Aorta (tissue), 5 donors: ENCODE results near the gene OSBPL3. TPM values are rescaled to one million over a fixed set of nuclear protein-coding genes. Genes with fewer than 3 reads are reported as not detected.

Source experiments
- ATAC-seq: fragments of 200-7000 bp; cut with Tn5 transposase; one replicate; pipeline ENCODE4 v1.9.1; 2022; ENCODE audit warnings: moderate library complexity; ENCODE audit not compliant: low FRiP score
- DNase-seq, 2 donors: peaks; one replicate each; pipeline ENCODE4 v3.0.0-alpha.2; 2020
- H3K27ac ChIP-seq, 2 donors: one replicate each; pipeline ENCODE4 v1.5.1; 2013; ENCODE audit warnings: low read length in 2 of 2, mild to moderate bottlenecking in 2 of 2, moderate library complexity in 2 of 2, control low read depth in 1 of 2, inconsistent platforms in 1 of 2, low read depth in 1 of 2
- H3K27me3 ChIP-seq, 2 donors: one replicate each; pipeline ENCODE4 v1.6.1; 2013; ENCODE audit warnings: control low read depth in 1 of 2, low read length in 1 of 2, mild to moderate bottlenecking in 1 of 2, moderate library complexity in 1 of 2; ENCODE audit not compliant: insufficient read depth in 2 of 2, control insufficient read depth in 1 of 2
- H3K36me3 ChIP-seq, 2 donors: one replicate each; pipeline ENCODE4 v1.6.1; 2013; ENCODE audit warnings: control low read depth in 1 of 2, low read length in 1 of 2, mild to moderate bottlenecking in 1 of 2; ENCODE audit not compliant: insufficient read depth in 2 of 2, control insufficient read depth in 1 of 2
- H3K4me1 ChIP-seq, 2 donors: one replicate each; pipeline ENCODE4 v1.6.1; 2013; ENCODE audit warnings: low read length in 2 of 2, control low read depth in 1 of 2, mild to moderate bottlenecking in 1 of 2, moderate library complexity in 1 of 2; ENCODE audit not compliant: insufficient read depth in 2 of 2, control insufficient read depth in 1 of 2
- H3K4me3 ChIP-seq, 2 donors: one replicate each; pipeline ENCODE4 v1.5.1; 2013; ENCODE audit warnings: low read length in 2 of 2, control low read depth in 1 of 2, mild to moderate bottlenecking in 1 of 2
- H3K9me3 ChIP-seq: one replicate; pipeline ENCODE4 v1.6.1; 2013; ENCODE audit warnings: mild to moderate bottlenecking, low read length; ENCODE audit not compliant: control insufficient read depth
- WGBS, 2 donors: extraction: QIAGEN DNeasy Blood & Tissue Kit; methylation state at CpG; one replicate each; pipeline ENCODE4 v1.1.7; 2013; 5-methylcytosine and 5-hydroxymethylcytosine counted together
- intact Hi-C, 2 donors: fragments of 100-400 bp; cut with DNase I; formaldehyde crosslinking; loops; one replicate each; pipeline versions ENCODE4 v1.14.2 to v1.15.0; 2022
- polyA plus RNA-seq, 2 donors: library from polyadenylated mRNA; stranded (reverse); fragments of 200-250 nt; gene quantifications; one replicate each; pipeline ENCODE4 v1.2.3, GENCODE V29; 2013
- total RNA-seq, 2 donors: library from RNA; stranded (reverse); fragmentation: NEBNext Ultra II Directional; extraction: Animal tissue kit (Norgen Biotek cat#: 25700); gene quantifications; one replicate each; pipeline ENCODE4 v1.2.1, GENCODE V29; 2021
- donor health status: healthy with polysubstance abuse.
- donor health status: Bipolar disorder and iron deficiency.
- donor health status: DM: no; HTN: no; CAD: no.
- donor health status: DM: no; HTN: no; CAD: no.
- donor health status: DM: yes; HTN: yes; CAD: no.

OSBPL3 gene
- total and polyA plus RNA-seq, 4 donors = 0.41 to 15.6 (median 5.6) TPM

DNA sequence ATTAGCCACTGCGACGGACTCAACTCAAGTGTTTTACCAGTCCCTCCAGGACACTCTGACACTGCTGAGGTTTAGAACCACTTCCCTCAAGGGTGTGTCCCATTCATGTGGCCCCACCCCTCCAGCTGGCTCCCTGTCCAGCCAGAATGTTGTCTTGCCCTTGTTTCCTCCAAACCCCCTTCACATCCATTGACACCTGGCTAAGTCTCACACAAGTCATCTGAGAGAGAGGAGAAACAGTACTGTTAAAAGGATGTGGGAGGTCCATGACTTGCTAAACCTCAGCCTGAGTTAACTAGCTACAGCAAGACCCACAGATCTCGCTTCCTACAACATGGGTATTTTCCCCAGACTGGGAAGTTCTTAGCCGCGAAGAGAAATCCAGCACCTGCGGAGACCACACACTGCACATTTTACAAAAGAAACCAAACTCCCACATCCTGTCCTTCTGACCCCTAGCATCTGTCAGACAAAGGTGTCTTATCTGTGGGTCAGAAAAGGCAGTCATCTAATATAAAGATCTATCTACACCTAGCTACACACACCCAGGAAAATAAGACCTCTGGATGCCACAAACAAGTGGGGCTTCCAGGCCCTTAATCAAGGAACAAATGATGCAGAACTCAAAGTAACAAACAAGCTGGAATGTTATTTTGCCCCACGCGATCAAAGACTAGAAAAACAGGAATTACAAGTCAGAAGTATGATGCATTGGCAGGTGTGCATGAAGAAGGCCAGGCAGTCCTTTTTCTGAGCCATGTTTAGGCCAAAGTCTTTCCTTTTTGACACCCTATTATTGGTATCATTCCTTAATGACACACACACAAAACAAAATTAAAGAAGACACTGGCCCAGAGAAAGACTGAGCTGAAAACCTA, 13.9 kb downstream of the OSBPL3 start:
- DNase-seq = peak in 1 of 2 donors; percentile 47
- intact Hi-C loops = no loop called here
- ATAC-seq = no peak
- no peaks in the 10 kb centered on the region for H3K4me1 ChIP-seq
- no peaks in the 10 kb centered on the region for H3K36me3 ChIP-seq
- no peaks in the 10 kb centered on the region for H3K27me3 ChIP-seq
- no peaks in the 10 kb centered on the region for H3K9me3 ChIP-seq
- H3K4me3 ChIP-seq = no peak overlapping the region
- H3K27ac ChIP-seq = no peak overlapping the region
- 73 to 74% methylated on average over 8 of the region's 8 CpGs for WGBS, 2 donors

- Histone ChIP-seq H3K4me1 (no peaks in the 10 kb centered on the region), H3K27ac (no peak overlapping the region), H3K4me3 (no peak overlapping the region), H3K27me3 (no peaks in the 10 kb centered on the region), H3K36me3 (no peaks in the 10 kb centered on the region), H3K9me3 (no peaks in the 10 kb centered on the region)
- DNase-seq (no peak), ATAC-seq (no peak)
- intact Hi-C loops = no loop called here
- 74 to 79% methylated on average over 2 of the region's 2 CpGs for WGBS, 2 donors
Observed at GRCh38 chr7:24964191-24964590, 15.8 kb downstream of the OSBPL3 start.

DNA sequence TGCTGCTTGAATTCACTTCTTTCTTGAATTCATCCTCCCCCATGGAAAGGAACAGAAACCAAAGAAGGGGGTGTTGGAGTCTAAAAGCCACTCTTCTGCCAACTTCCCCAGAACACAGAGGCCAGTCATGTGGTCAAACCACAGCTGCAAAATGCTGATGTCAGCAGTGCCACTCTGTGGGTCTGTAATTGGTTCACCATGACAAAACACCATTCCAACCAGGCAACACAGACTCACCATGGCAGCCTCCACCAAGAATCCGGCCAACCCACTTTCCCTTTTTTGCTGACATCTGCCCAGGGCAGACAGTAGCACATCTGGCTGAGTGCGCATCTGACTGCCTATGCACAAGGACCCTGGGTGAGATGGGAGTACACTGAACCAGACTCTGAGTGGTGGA, 16.8 kb downstream of the OSBPL3 start:
- Histone ChIP-seq H3K27me3 (no peaks in the 10 kb centered on the region), H3K9me3 (no peaks in the 10 kb centered on the region), H3K27ac (no peak overlapping the region), H3K36me3 (no peaks in the 10 kb centered on the region), H3K4me1 (no peaks in the 10 kb centered on the region), H3K4me3 (no peak overlapping the region)
- intact Hi-C loops = no loop called here
- WGBS, 2 donors = 90 to 94% methylated on average over 2 of the region's 2 CpGs
- peak in 1 of 2 donors; percentile 86 for DNase-seq
- peak; percentile 52 for ATAC-seq

DNA sequence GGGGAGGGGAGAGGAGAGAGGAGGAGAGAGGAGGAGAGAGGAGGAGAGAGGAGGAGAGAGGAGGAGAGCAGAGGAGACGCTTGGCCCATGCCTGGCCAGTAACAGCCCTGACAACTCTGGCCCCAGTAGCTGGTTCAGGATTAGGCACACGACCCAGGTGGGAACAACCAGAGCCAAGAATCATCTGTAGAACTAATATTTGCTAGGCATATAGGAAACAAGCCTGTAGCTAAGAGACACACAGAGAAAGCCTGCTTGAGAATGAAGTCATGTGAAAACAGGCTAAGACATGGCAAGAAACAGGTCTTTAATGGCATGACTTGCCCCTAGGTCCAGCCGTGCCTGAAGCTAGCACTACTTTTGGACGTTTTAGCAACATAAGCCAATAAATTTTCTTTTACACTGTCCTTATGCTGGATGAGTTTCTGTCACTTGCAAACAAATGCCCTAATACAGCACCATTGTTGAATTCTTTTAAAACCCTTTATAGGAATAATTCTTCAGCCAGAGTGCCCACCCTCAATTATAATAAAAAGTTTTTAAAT, 17.5 kb downstream of the OSBPL3 start:
- no peak overlapping the region for H3K27ac ChIP-seq
- 67 to 75% methylated on average over 4 of the region's 4 CpGs for WGBS, 2 donors
- intact Hi-C loops = no loop called here
- H3K27me3 ChIP-seq = no peaks in the 10 kb centered on the region
- ATAC-seq (no peak), DNase-seq (no peak)
- H3K36me3 ChIP-seq = no peaks in the 10 kb centered on the region
- H3K9me3 ChIP-seq = no peaks in the 10 kb centered on the region
- H3K4me1 ChIP-seq = no peaks in the 10 kb centered on the region
- no peak overlapping the region for H3K4me3 ChIP-seq

DNA sequence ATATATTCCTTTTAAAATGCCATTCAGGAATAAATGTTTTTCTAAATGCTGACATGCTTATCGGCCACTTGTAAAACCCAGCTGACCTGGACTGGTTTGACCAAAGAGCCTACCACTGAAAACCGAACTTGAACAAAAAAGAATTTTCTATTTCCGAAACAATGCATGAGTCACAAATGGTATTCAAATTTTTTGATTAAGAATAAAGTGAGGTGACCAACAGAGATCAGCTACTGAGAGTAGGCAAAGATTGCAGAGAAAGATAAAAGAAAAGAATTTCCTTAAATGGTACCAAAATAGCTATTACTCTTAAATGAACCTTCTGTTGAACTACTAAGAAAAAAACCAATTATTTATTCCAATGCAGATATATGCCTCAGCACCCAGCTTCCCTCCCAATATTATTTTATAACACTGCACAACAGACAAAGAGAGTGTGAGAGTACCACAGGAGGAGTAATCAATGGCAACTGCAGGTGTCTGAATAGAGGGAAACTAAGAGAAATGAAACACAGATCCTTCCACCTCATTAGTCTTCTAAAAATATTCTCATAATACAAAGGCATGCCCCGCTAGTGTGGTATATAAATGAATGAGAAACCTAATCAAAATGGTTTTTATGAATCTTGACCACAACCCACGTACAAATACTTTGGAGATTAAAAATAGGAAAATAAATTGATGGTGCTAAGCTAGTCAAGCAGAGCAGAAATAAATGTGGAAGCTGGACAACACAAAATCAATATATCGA, 20.1 kb downstream of the OSBPL3 start:
- H3K4me1 ChIP-seq = no peaks in the 10 kb centered on the region
- no peak for ATAC-seq
- no peaks in the 10 kb centered on the region for H3K9me3 ChIP-seq
- WGBS, 2 donors = 93% methylated on average over 6 of the region's 6 CpGs
- no peak overlapping the region for H3K27ac ChIP-seq
- H3K36me3 ChIP-seq = no peaks in the 10 kb centered on the region
- no peaks in the 10 kb centered on the region for H3K27me3 ChIP-seq
- no peak overlapping the region for H3K4me3 ChIP-seq
- intact Hi-C loops = no loop called here
- DNase-seq = no peak

DNA sequence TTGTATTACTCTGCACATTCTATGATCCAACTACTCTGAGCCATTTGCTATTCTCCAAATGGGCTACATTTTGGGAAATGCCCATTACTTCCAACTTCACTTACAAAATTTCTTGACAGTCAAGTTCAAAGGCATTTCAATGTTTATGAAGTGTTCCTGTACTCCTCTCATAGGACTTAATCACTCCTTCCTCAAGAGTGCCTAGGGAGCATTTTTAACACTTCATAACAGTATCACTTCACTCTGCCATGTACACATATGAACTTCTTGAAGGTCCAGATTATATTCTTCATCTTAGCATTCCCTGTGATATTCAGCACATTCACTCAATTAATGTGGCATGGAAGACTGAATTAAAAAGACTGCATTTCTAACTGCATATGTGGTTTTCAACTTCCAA, 21.6 kb downstream of the OSBPL3 start:
- Histone ChIP-seq H3K4me1 (no peaks in the 10 kb centered on the region), H3K9me3 (no peaks in the 10 kb centered on the region), H3K27me3 (no peaks in the 10 kb centered on the region), H3K36me3 (no peaks in the 10 kb centered on the region), H3K4me3 (no peak overlapping the region), H3K27ac (no peak overlapping the region)
- ATAC-seq (no peak), DNase-seq (no peak)
- intact Hi-C loops = no loop called here

- intact Hi-C loops = no loop called here
- Histone ChIP-seq H3K27me3 (no peaks in the 10 kb centered on the region), H3K36me3 (no peaks in the 10 kb centered on the region), H3K4me3 (no peak overlapping the region), H3K27ac (no peak overlapping the region), H3K9me3 (no peaks in the 10 kb centered on the region), H3K4me1 (no peaks in the 10 kb centered on the region)
- DNase-seq = no peak
- ATAC-seq = no peak
- 83 to 85% methylated on average over 3 of the region's 3 CpGs for WGBS, 2 donors
Observed at GRCh38 chr7:24956021-24956420, 24.0 kb downstream of the OSBPL3 start.

DNA sequence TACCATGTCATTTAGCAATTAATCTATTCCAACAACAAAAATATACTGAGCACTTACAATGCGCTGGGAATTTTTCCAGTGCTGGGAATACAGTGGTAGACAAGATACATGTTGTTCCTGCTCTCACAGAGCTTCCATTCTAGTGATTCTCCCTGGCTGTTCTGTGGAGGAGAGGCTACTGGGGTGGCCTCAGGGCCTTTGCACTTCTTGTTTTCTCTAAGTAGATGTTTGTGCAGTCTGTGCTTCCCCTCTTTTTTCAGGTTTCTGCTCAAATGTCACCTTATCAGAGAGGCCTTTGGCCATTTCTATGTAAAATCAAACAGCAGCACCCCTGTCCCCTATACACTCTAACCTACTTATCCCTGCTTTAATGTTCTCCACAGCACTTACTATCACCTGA, 24.7 kb downstream of the OSBPL3 start:
- H3K36me3 ChIP-seq = no peaks in the 10 kb centered on the region
- intact Hi-C loops = no loop called here
- no peak for DNase-seq
- WGBS, 2 donors = 91 to 98% methylated on average over 1 of the region's 1 CpG
- H3K27me3 ChIP-seq = no peaks in the 10 kb centered on the region
- no peak for ATAC-seq
- no peaks in the 10 kb centered on the region for H3K4me1 ChIP-seq
- no peaks in the 10 kb centered on the region for H3K9me3 ChIP-seq
- H3K4me3 ChIP-seq = no peak overlapping the region
- no peak overlapping the region for H3K27ac ChIP-seq
